Lower lobe of right lung (tissue), 2 donors: ENCODE data around the gene CPXM2. TPM values are rescaled to one million over a fixed set of nuclear protein-coding genes. Genes with fewer than 3 reads are reported as not detected.
A peak's percentile ranks its signal among the peaks of the same experiment; 100 is the strongest.

ENCODE experiments used
- ATAC-seq, 2 donors: fragments of 200-7000 bp; cut with Tn5 transposase; one replicate each; pipeline ENCODE4 v1.9.1; 2020 to 2022; ENCODE audit warnings: mild to moderate bottlenecking in 2 of 2, moderate library complexity in 2 of 2
- DNase-seq: peaks from one replicate; pipeline ENCODE4 v3.0.0-alpha.2; 2020
- H3K27ac ChIP-seq: fragments of 200-600 bp; one replicate; pipeline ENCODE4 v1.8.0; 2022
- H3K27me3 ChIP-seq: fragments of 200-600 bp; one replicate; pipeline ENCODE4 v1.8.0; 2022; ENCODE audit warnings: low read depth
- H3K36me3 ChIP-seq: fragments of 200-600 bp; one replicate; pipeline ENCODE4 v1.8.0; 2022; ENCODE audit warnings: mild to moderate bottlenecking
- H3K4me1 ChIP-seq: fragments of 200-600 bp; one replicate; pipeline ENCODE4 v1.8.0; 2022
- H3K4me3 ChIP-seq: fragments of 200-600 bp; one replicate; pipeline ENCODE4 v1.8.0; 2022; ENCODE audit warnings: mild to moderate bottlenecking
- H3K9me3 ChIP-seq: fragments of 200-600 bp; one replicate; pipeline ENCODE4 v1.8.0; 2022
- intact Hi-C: fragments of 100-400 bp; cut with DNase I; formaldehyde crosslinking; loops from one replicate; pipeline ENCODE4 v1.11.0; 2022
- total RNA-seq: library from RNA; stranded (reverse); fragmentation: NEBNext Ultra II Directional; extraction: Animal tissue kit (Norgen Biotek cat#: 25700); gene quantifications from one replicate; pipeline ENCODE4 v1.2.1, GENCODE V29; 2021
- TF ChIP-seq, protein P1 (sequence below): fragments of 200-600 bp; IDR thresholded peaks from one replicate; pipeline ENCODE4 v1.8.0; 2022; ENCODE audit warnings: antibody characterized with exemption, mild to moderate bottlenecking
- donor health status: DM: no; HTN: yes; CAD: no; lungs with severe emphysema.

Gene CPXM2
- total RNA-seq, 1 donor from 2014 or later: 6.3 TPM

DNA sequence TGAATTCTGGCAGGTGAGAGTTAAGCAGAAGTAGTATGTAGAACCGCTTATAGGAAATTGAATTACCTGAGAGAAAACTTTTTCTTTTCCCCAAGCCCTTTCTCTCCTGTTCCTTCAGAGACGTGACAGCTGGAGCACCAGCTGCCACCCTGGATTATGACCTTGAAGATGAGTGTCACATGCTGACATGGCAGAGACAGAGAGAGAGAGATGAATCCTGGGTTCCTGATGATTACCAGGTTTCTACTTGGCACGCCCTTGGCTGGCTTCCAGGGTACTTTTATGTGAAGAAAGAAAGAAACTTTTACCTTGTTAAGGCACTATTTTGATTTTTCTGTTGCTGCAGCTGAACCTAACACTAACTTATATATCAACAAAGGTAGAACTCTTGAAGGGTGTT, 125.6 kb downstream of the CPXM2 start:
- intact Hi-C loops: no loop called here
- Histone ChIP-seq H3K4me3 (no peak overlapping the region), H3K9me3 (no peaks in the 10 kb centered on the region), H3K27me3 (peaks cover 20% of the 10 kb centered on the region), H3K36me3 (no peaks in the 10 kb centered on the region), H3K4me1 (no peaks in the 10 kb centered on the region), H3K27ac (no peak overlapping the region)
- DNase-seq (no peak), ATAC-seq (no peak)
- TF ChIP-seq, protein P1, sequence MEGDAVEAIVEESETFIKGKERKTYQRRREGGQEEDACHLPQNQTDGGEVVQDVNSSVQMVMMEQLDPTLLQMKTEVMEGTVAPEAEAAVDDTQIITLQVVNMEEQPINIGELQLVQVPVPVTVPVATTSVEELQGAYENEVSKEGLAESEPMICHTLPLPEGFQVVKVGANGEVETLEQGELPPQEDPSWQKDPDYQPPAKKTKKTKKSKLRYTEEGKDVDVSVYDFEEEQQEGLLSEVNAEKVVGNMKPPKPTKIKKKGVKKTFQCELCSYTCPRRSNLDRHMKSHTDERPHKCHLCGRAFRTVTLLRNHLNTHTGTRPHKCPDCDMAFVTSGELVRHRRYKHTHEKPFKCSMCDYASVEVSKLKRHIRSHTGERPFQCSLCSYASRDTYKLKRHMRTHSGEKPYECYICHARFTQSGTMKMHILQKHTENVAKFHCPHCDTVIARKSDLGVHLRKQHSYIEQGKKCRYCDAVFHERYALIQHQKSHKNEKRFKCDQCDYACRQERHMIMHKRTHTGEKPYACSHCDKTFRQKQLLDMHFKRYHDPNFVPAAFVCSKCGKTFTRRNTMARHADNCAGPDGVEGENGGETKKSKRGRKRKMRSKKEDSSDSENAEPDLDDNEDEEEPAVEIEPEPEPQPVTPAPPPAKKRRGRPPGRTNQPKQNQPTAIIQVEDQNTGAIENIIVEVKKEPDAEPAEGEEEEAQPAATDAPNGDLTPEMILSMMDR: no peak

DNA sequence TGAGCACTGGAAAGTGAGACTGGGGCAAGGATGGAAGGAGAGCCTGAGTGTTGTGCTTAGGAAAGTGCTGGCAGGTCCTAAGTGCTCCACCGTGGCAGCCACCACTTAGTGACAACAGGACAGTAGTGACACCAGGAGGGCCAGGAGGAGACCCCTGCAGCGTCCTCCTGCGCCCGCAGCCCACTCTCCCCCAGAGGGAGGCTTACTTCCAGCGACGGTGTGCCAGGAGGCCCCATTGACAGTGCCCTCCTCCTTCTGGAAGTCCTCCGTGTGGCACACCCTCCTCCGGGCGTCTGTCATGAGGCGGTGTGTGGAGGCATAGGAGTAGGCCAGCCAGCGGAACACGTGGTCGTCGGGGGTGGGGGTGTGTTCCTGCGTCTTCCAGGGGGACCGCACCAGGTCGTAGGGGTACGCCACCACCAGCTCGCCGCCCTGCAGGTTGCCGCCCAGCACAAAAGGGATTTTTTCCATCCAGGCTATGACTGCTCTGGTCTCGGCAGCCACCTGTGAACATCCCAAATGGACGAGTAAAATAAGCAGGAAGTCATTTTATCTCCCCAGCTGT, 129.9 kb downstream of the CPXM2 start:
- Histone ChIP-seq H3K4me3 (no peak overlapping the region), H3K4me1 (no peaks in the 10 kb centered on the region), H3K36me3 (no peaks in the 10 kb centered on the region), H3K9me3 (no peaks in the 10 kb centered on the region), H3K27me3 (peaks cover 13% of the 10 kb centered on the region), H3K27ac (no peak overlapping the region)
- DNase-seq: no peak
- TF ChIP-seq, protein P1: no peak
- peak in 1 of 2 donors; percentile 15 for ATAC-seq
- intact Hi-C loops: no loop called here

DNA sequence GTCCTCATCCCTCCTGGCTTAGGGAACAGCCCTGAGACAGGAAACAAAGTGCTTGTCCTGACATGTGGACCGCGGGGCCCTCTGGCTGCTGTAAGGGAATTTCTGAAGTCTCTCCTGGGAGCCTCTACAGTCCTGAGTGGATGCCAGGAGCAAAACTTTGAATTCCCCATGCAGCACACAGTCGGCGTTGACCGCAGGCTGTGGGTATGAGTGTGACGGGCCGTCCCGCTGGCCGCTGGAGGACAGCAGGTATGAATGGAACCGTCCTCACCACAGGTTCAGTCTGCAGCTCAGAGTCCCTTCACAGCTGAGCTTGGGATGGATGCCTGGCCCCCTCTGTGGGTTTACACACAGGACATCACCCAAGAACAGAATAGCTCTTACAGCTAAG, 130.6 kb downstream of the CPXM2 start:
- no peak overlapping the region for H3K4me3 ChIP-seq
- H3K4me1 ChIP-seq: no peaks in the 10 kb centered on the region
- H3K27ac ChIP-seq: no peak overlapping the region
- ATAC-seq (no peak), DNase-seq (no peak)
- H3K9me3 ChIP-seq: no peaks in the 10 kb centered on the region
- TF ChIP-seq, protein P1: no peak
- H3K27me3 ChIP-seq: peaks cover 13% of the 10 kb centered on the region
- intact Hi-C loops: no loop called here
- no peaks in the 10 kb centered on the region for H3K36me3 ChIP-seq

DNA sequence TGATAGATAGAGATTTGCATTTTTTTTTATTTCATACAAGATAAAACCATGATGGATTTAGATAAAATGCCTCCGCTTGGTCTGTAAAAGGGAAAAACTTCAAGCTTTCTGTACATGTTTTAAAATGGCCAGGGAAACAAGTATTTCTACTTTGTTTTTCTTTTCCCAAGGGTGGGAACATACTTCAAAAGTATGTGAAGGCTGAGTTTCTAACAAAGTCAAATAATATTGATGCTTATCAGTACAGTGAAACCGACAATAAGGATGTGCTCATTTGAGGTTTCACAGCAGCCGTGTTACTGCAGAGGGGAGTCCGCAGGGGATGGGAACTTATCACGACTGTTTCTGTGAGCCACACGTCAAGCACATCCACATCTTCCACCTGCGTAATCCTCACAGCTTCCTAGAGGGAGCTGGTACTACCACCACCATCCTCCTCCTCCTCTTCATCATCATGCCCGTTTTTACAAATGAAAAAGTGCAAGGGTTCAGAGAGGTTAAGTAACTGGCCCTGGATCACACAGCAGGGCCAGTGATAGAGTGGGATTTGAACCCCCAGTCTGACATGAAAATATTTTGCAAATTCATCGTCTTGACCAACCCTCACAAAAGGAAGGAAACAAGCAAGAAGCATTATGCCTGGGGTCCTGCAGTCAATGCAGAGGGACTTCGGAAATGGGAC, 131.1 kb downstream of the CPXM2 start:
- Histone ChIP-seq H3K9me3 (no peaks in the 10 kb centered on the region), H3K27ac (no peak overlapping the region), H3K4me1 (no peaks in the 10 kb centered on the region), H3K4me3 (no peak overlapping the region), H3K27me3 (peaks cover 13% of the 10 kb centered on the region), H3K36me3 (no peaks in the 10 kb centered on the region)
- intact Hi-C loops: no loop called here
- TF ChIP-seq, protein P1: no peak
- no peak for DNase-seq
- ATAC-seq: no peak

DNA sequence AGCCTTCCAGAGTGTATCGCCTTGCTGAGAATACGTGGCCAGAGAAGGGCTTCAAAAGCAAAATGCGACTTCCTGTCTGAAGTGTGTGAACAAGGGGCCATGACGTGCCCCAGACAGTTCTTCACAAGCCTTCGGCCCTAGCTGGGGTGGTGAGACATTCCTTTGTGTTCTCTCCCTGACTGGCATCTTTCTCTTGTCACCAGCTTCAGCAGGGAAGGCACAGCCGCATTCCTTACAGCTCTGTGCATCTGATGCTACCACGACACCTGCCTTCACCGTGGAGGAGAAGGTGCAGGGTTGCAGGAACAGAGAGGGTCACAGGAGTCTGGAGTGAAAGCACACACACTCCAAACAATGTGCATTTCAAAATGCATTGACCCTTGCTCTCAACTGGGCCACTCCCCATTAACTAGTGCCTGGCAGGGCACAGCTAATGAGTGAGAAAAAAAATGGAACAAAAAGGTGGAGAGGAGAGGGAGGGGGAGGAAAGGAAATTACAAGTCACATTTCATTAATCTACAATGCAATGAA, 132.0 kb downstream of the CPXM2 start:
- TF ChIP-seq, protein P1: no peak
- Histone ChIP-seq H3K36me3 (no peaks in the 10 kb centered on the region), H3K27me3 (peaks cover 13% of the 10 kb centered on the region), H3K9me3 (no peaks in the 10 kb centered on the region), H3K4me3 (no peak overlapping the region), H3K27ac (no peak overlapping the region), H3K4me1 (no peaks in the 10 kb centered on the region)
- ATAC-seq (no peak), DNase-seq (no peak)
- intact Hi-C loops: no loop called here
